ENCODE results near the gene ZNF396. TPM values are rescaled to one million over a fixed set of nuclear protein-coding genes. Genes with fewer than 3 reads are reported as not detected.

Gene ZNF396
- total and polyA plus RNA-seq, 9 of the 15 experiments (the other 6 are each of a cell fraction or from before 2014, with no cell fraction given), result 0.73 to 2.3 (median 1.9) TPM

DNA sequence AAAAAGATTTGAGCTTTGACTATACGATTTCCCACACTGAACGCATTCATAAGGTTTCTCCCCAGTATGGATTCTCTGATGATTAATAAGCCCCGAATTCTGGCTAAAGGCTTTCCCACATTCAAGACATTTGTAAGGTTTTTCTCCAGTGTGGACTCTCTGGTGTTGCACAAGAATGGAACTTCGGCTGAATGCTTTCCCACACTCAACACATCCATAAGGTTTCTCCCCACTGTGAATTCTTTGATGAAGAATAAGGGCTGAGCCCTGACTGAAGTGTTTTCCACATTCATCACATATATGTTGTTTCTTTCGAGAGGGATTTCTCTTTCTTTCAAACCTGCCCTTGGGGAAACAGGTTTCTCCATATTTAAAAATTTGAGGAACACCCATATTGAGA, 39.9 kb downstream of the ZNF396 start:
- peak; percentile 77 for TF ChIP-seq ZNF75A (CRISPR knock-in tag; IDR thresholded peaks at IDR 0.05)
- TF ChIP-seq CEBPB (tag; IDR thresholded peaks at IDR 0.05), result no peak
- no peak for TF ChIP-seq DLX4 (CRISPR knock-in tag; IDR thresholded peaks at IDR 0.05)
- TF ChIP-seq NUFIP1 (IDR thresholded peaks at IDR 0.05; ENCODE audit: partially characterized antibody), result no peak
- TF ChIP-seq KLF16 (IDR thresholded peaks at IDR 0.05), result no peak
- TF ChIP-seq TAL1 (IDR thresholded peaks at IDR 0.05), result no peak
- no peak for TF ChIP-seq NEUROD1 (IDR thresholded peaks at IDR 0.05; ENCODE audit: borderline replicate concordance, low read depth, low read length, partially characterized antibody)
- no peak overlapping the region for H3K4me3 ChIP-seq
- no peak overlapping the region for H2AFZ ChIP-seq (ENCODE audit: low read depth, low read length)
- peaks cover 8% of the 10 kb centered on the region for H4K20me1 ChIP-seq (replicated peaks; ENCODE audit: control insufficient read depth, insufficient read depth, low read length)
- no peak overlapping the region for H3K4me2 ChIP-seq (ENCODE audit: insufficient read depth, low read length)
- ATAC-seq (no peak), FAIRE-seq (no peak), DNase-seq (ENCODE audit: extremely low read depth in 1 of 4, low spot score in 3 of 4) (no peak)
- 98% methylated on average over 5 of the region's 5 CpGs for WGBS (ENCODE audit: insufficient coverage, low coverage, missing lambda C conversion rate)
- H3K9me3 ChIP-seq (replicated peaks; ENCODE audit: control insufficient read depth, insufficient read depth, low read depth, low read length), result no peaks in the 10 kb centered on the region
- intact Hi-C loops (cut with micrococcal nuclease), result no loop called here
- no peak overlapping the region for H3K27ac ChIP-seq (ENCODE audit: extremely low read depth, low read depth, low read length)
- peaks cover 98% of the 10 kb centered on the region for H3K36me3 ChIP-seq (ENCODE audit: control insufficient read depth, insufficient read depth, low read length)
- no peaks in the 10 kb centered on the region for H3K4me1 ChIP-seq (replicated peaks in 1 of 2; ENCODE audit: control insufficient read depth in 2 of 2, insufficient read depth in 2 of 2, low read length in 2 of 2)
- BruUV-seq (replicated peaks), result no TSS peak
- H3K9ac ChIP-seq (ENCODE audit: insufficient read depth in 1 of 2, low read depth in 2 of 2, low read length in 2 of 2), result no peak overlapping the region
- ChIA-PET CTCF (ENCODE audit: low intra/inter-chr PET ratio) (interaction anchor here (0.5 kb wide), 1 partner anchor 35 kb away, joined by 3 read pairs; no protein-coding TSS in a partner anchor), POLR2A (interaction anchor here (0.7 kb wide), 1 partner anchor 9 kb away, joined by 3 read pairs; no protein-coding TSS in a partner anchor)
- no peaks in the 10 kb centered on the region for H3K27me3 ChIP-seq (ENCODE audit: control insufficient read depth in 2 of 2, insufficient read depth in 2 of 2, low read length in 2 of 2)
- H3K79me2 ChIP-seq (ENCODE audit: control insufficient read depth, insufficient read depth, low read length), result peaks cover 61% of the 10 kb centered on the region
- in situ Hi-C loops (cut with MboI), result no loop called here
- no peaks in the 10 kb centered on the region for H3K9me1 ChIP-seq (ENCODE audit: control insufficient read depth, insufficient read depth, low read length)

Measured in K562 (cell line).